Epidermal melanocyte (primary cell): ENCODE results near the gene CTSD.

Source experiments
- DNase-seq: peaks from one replicate; pipeline ENCODE4 v3.0.0; 2011; ENCODE audit warnings: low spot score; ENCODE audit not compliant: insufficient read length

Gene CTSD

DNA sequence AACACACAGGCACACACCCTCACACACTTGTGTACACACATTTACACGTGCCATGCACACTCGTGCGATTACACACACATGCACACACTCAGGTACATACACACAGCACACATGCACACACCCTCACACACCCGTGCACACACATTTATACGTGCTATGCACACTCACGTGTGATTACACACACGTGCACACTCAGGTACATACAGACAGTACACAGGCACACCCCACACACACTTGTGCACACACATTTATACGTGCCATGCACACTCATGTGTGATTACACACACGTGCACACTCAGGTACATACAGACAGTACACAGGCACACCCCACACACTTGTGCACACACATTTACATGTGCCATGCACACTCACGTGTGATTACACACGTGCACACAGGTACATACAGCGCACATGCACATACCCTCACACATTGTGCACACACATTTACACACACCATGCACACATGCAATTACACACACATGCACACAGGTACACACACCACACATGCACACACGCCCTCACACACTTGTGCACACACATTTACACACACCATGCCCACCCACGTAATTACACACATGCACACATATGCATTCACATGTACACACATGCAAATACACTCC lies 17.9 kb downstream of the CTSD start:
- DNase-seq, result no peak

- no peak for DNase-seq
Observed at GRCh38 chr11:1744891-1745700, 18.6 kb downstream of the CTSD start.

DNA sequence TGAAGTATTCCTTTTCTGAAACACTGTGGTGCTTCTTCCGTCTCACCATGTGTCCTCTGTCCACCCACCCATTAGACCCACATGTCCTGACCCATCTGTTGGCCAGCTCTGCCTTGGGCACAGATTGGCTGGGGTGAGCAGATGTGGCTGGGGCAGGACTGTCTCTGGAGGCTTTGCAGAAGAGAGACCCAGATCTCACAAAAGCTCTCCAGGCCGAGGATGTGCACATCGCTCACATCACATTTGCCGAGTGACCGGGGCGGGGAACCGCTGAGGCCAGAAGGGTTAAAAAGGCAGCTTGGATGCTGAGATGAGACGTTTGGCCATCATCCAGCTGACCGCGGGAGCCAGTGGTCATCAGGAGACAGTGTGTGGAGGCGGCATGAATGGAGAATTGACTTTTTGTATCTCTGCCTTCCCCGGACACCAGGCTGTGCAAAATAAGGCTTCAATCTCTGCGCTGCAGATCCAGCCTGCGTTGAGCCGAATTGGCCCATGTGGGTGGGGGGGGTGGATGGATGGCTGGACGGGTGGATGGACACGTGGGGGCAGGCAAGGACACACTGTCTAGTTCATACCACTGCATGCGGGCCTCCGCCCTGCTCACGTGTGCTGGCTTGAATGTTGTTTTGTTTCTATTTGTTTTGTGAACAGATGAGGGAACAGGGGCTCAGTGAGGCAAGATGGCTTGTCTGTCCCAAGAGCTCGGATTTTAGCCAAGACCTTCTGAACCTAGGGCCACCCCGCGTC lies 19.4 kb downstream of the CTSD start:
- DNase-seq, result peak; percentile 77

DNA sequence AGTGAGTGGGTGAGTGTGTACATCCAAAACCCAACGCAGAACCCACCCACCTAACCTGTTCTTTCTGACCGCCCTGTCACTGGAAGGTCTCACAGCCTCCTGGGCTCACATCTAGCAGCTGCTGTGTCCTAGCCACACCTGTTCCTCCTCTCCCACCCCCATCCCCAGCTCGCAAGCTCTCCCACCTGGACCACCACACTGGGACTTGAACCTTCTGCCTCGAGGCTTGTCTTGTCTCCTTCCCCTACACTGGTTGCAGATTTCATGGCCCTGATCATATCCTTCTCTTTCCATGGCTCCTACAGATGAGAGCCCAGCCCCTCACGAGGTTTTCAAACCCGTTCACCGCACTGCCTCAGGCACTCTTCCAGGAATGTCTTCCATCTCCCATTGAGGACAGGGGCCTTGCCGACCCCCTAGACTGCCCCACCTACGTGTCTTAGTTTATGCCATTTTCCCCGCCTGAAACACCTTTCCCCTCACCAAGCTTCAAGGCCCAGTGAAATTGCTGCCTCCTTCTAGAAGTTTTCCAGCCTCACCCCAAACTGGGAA lies 20.1 kb downstream of the CTSD start:
- DNase-seq, result no peak

DNA sequence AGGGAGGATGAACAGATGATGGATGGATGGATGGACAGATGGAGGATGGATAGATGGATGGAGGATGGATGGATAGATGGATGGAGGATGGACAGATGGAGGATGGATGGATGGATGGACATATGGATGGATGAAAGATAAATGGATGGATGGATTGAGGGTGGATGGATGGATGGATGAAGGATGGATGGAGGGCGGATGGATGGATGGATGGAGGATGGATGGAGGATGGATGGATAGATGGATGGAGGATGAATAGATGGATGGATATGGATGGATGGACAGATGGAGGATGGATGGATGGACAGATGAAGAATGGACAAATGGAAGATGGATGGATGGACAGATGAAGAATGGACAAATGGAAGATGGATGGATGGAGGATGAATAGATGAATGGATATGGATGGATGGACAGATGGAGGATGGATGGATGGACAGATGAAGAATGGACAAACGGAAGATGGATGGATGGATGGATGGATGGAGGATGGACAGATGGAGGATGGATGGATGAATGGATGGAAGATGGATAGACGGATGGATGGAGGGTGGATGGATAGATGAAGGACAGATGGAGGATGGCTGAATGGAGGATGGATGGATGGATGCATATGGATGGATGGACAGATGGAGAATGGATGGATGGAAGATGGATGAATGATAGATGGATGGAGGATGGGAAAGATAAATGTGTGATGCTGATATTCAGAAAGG lies 20.7 kb downstream of the CTSD start:
- DNase-seq, result no peak

GRCh38 chr11:1742371-1742770 lies 21.4 kb downstream of the CTSD start:
- DNase-seq, result no peak

DNA sequence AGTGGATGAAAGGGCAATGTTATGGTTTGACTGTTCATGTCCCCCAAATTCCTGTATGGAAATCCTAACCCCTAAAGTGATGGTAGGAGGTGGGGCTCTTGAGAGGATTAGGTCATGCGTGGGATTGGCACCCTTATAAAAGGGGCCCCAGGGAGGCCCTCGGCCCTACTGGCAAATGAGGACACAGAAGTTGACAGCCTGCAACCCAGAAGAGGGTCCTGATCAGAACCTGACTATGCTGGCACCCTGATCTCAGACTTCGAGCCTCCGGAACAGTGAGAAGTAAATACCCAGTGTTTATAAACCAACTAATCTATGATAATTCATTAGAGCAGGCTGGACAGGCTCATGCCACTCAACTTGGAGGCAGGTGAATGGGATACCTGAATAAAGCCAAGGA lies 22.0 kb downstream of the CTSD start:
- DNase-seq, result no peak

DNA sequence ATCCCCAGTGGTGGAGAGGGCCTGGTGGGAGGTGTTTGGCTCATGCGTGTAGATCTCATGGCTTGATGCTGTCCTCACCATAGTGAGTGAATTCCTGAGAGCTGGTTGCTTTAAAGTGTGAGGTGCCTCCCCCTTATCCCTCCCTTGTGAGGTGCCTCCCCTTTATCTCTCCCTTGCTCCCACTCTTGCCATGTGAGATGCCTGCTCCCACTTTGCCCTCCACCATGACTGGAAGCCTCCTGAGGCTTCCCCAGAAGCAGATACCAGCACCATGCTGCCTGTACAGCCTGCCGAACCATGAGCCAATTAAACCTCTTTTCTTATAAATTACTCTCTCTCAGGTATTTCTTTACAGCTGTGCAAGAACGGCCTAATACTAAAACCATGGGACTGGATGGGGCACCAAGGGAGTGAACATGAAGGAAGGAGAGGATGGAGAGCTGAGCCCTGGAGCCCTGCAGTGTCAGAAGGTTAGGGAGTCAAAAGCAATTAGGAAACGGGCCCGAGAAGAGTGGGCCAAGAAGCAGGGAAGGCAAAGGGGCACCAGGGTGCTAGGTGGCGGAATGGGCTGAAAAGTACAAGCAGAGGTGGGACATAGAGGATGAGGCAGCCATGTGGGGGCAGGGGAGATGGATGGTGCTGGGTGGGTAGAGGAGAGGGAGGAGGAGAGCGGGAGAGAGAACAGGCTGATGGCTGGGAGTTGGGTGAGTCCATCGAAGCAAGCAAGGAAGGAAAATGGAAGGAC lies 22.8 kb downstream of the CTSD start:
- no peak for DNase-seq

- no peak for DNase-seq
Observed at GRCh38 chr11:1739576-1739975, 24.2 kb downstream of the CTSD start.

GRCh38 chr11:1738380-1738779 lies 25.3 kb downstream of the CTSD start:
- no peak for DNase-seq

GRCh38 chr11:1737080-1737757 lies 26.5 kb downstream of the CTSD start:
- no peak for DNase-seq

DNA sequence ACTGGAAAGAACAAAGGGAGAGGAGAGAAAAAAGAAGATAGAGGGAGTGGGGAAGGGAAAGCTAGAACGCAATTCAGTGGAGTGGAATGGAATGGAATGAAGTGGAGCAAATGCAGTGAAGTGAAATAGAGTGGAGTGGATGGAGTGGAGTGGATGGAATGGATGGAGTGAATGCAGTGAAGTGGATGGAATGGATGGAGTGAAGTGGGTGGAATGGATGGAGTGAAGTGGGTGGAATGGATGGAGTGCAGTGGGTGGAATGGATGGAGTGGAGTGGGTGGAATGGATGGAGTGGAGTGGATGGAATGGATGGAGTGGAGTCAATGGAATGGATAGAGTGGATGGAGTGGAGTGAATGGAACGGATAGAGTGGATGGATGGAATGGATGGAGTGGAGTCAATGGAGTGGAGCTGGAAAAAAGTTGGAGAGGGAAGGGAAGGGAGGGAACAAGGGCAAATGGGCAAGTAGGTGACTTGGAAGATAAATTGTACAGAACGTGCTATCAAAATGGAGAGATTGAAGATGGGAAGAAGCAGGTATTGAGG lies 27.2 kb downstream of the CTSD start:
- no peak for DNase-seq

- no peak for DNase-seq
Observed at GRCh38 chr11:1735271-1735670, 28.5 kb downstream of the CTSD start.

- no peak for DNase-seq
Observed at GRCh38 chr11:1734641-1735081, 29.1 kb downstream of the CTSD start.

DNA sequence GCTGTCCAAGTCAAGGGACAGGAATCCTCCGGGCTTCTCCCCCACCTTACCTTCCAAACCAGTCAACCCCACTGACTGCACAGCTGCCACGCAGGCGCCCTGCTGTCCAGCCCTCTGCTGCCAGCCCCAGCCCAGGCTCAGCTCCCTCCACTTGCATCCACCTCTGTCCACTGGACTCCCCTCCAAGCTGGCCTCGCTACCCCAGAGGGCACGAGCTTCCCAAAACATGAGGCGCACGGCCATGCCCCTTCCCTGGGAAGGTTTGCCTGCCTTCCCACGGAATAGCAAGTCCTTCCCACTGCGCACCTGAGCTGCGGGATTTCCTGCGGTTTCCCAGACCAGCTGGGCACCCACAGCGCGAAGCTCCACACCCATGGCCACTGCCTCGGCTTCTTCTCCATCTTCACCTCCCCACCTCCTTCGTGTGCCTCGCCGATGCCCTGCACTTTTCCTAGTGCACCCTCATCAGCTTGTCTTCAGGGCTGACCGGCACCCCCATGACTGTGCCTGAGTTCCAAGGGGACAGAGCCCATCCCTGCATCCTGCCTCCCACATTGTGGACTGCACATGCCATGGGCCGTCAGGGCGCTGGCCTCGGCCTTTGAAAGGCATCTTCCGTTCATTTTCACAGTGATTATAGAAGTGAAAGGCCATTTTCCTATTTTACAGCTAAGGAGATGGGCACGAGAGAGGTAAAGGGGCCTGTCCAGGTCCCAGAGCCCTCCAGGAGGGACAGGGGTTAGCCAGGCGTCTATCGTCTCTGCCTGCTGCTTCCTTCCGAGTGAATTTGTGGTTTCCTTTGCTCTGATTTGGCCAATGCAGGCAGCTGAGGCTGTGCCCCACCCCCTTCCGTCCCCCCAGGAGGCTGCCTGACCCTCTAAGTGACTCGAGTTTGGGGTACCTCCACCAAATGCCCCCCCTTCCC lies 29.7 kb downstream of the CTSD start:
- no peak for DNase-seq

DNA sequence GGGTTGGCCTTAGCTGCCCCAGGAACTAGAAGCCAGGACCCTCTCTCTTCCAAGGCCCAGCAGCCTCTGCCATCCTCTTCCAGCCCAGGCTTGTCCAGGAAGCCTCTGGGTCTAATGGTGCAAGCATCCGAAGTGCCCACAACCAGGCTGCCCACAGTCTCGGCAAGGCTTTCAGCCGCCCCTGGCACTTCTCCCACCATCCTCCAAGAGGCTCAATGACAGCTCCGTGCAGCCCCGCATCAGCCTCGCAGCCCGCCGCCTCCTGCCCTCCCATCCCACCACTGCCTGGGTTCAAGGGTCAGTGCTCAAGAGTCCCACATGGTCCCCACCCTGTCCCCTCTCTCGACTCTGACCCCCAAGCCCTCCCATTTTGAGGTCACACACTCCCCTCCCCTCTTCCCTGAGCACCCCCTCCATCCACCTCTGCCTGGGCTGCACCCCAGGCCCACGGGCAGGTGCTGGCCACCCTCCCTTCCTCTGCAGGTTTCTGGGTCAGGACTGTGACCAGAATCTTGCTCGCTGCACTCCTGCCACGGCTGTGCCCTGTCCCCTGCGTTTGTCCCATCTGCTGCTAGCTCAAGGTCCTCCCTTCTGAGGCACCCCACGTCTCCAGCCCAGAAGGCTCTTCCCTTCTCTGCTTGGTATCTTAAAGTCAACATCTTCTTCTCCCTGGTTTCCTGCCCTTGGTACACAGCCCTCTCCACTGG lies 30.6 kb downstream of the CTSD start:
- DNase-seq, result no peak

DNA sequence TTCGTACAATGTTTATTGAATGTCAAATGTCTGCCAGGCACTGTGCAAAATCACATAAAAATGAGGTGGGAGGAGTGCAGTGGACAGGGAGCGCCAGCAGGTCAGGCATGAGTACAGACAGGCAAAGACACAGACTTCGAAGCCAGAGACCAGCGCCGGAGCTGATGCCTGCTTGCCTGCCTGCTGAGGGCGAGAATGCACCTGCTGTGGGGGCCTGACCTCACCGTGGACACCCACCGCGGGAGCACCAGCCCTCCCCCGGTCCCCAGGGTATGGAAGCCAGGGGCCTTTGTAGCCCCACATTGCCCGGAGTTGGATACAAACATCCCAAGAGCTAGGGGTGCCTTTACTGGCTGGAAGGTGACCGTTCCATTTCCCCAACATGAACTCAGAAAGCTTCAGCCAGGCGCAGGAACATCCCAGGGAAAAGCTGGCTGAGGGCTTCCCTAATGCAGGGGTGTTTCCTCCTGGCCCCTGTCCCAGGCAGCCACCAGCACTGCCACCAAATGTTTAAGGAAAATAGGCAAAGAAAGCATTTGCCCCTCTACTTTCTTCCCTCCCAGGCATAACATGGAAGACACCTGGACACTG lies 31.2 kb downstream of the CTSD start:
- DNase-seq, result no peak
